KMS-11 (cell line): ENCODE measurements around the gene CRTC3.

Source experiments
- H2AFZ ChIP-seq: fragments of 200-600 bp; sonication (generic); 2 replicates; pipeline ENCODE4 v1.6.1; 2016; ENCODE audit warnings: antibody characterized with exemption, mixed run types, low read depth
- H3K27ac ChIP-seq: fragments of 200-600 bp; sonication (generic); 2 replicates; pipeline ENCODE4 v1.6.1; 2016; ENCODE audit warnings: mild to moderate bottlenecking, mixed run types
- H3K27me3 ChIP-seq: fragments of 200-600 bp; sonication (generic); 2 replicates; pipeline ENCODE4 v1.6.1; 2017; ENCODE audit warnings: mild to moderate bottlenecking, low read depth, mixed run types, moderate library complexity; ENCODE audit not compliant: insufficient read depth
- H3K36me3 ChIP-seq: fragments of 200-600 bp; sonication (generic); 2 replicates; pipeline ENCODE4 v1.6.1; 2017; ENCODE audit warnings: mild to moderate bottlenecking, mixed run types; ENCODE audit not compliant: insufficient read depth
- H3K4me1 ChIP-seq: fragments of 200-600 bp; sonication (generic); 2 replicates; pipeline ENCODE4 v1.6.1; 2016; ENCODE audit warnings: mild to moderate bottlenecking, low read depth, mixed run types; ENCODE audit not compliant: poor library complexity, severe bottlenecking
- H3K4me2 ChIP-seq: fragments of 200-600 bp; sonication (generic); 2 replicates; pipeline ENCODE4 v1.7.0; 2016; ENCODE audit warnings: mild to moderate bottlenecking, mixed run types
- H3K4me3 ChIP-seq: fragments of 200-600 bp; sonication (generic); IDR thresholded peaks from 2 replicates; pipeline ENCODE4 v1.6.1; 2017; ENCODE audit warnings: low read depth, low read length, mixed read lengths; ENCODE audit not compliant: insufficient read depth
- H3K79me2 ChIP-seq: fragments of 200-600 bp; sonication (generic); 2 replicates; pipeline ENCODE4 v1.6.1; 2016; ENCODE audit warnings: low read depth, mixed run types; ENCODE audit not compliant: insufficient read depth
- H3K9ac ChIP-seq: fragments of 200-600 bp; sonication (generic); 2 replicates; pipeline ENCODE4 v1.6.1; 2016; ENCODE audit warnings: mild to moderate bottlenecking, mixed run types
- H4K20me1 ChIP-seq: fragments of 200-600 bp; sonication (generic); 2 replicates; pipeline ENCODE4 v1.6.1; 2016; ENCODE audit warnings: mild to moderate bottlenecking, mixed run types; ENCODE audit not compliant: insufficient read depth
- CTCF ChIP-seq: fragments of 200-600 bp; sonication (generic); conservative IDR thresholded peaks from 2 replicates; pipeline ENCODE4 v1.6.1; 2017; ENCODE audit warnings: low read depth, mild to moderate bottlenecking, antibody characterized with exemption, low read length, moderate library complexity, mixed read lengths

The CRTC3 gene

GRCh38 chr15:90596943-90597342, 67.2 kb downstream of the CRTC3 start:
- Histone ChIP-seq H3K27me3 (no peaks in the 10 kb centered on the region), H2AFZ (no peak overlapping the region), H3K79me2 (no peaks in the 10 kb centered on the region), H3K4me1 (no peaks in the 10 kb centered on the region), H3K4me2 (no peak overlapping the region), H3K9ac (no peak overlapping the region), H3K27ac (no peak overlapping the region), H3K36me3 (no peaks in the 10 kb centered on the region), H3K4me3 (no peak overlapping the region), H4K20me1 (no peaks in the 10 kb centered on the region)
- no peak for TF ChIP-seq CTCF

GRCh38 chr15:90597577-90597976, 67.9 kb downstream of the CRTC3 start:
- H3K79me2 ChIP-seq: no peaks in the 10 kb centered on the region
- H3K9ac ChIP-seq: no peak overlapping the region
- H4K20me1 ChIP-seq: no peaks in the 10 kb centered on the region
- H3K4me1 ChIP-seq: no peaks in the 10 kb centered on the region
- H3K4me2 ChIP-seq: no peak overlapping the region
- H3K4me3 ChIP-seq: no peak overlapping the region
- H3K36me3 ChIP-seq: no peaks in the 10 kb centered on the region
- TF ChIP-seq CTCF: no peak
- no peaks in the 10 kb centered on the region for H3K27me3 ChIP-seq
- no peak overlapping the region for H3K27ac ChIP-seq
- no peak overlapping the region for H2AFZ ChIP-seq

- Histone ChIP-seq H3K4me1 (no peaks in the 10 kb centered on the region), H3K36me3 (no peaks in the 10 kb centered on the region), H3K4me2 (no peak overlapping the region), H3K27ac (no peak overlapping the region), H3K79me2 (no peaks in the 10 kb centered on the region), H3K9ac (no peak overlapping the region), H4K20me1 (no peaks in the 10 kb centered on the region), H3K27me3 (no peaks in the 10 kb centered on the region), H3K4me3 (no peak overlapping the region), H2AFZ (no peak overlapping the region)
- no peak for TF ChIP-seq CTCF
These were observed 68.4 kb downstream of the CRTC3 start for GRCh38 chr15:90598031-90598577.

GRCh38 chr15:90598679-90599078, 69.0 kb downstream of the CRTC3 start:
- Histone ChIP-seq H3K9ac (no peak overlapping the region), H3K79me2 (no peaks in the 10 kb centered on the region), H3K27ac (no peak overlapping the region), H3K4me3 (no peak overlapping the region), H3K36me3 (no peaks in the 10 kb centered on the region), H2AFZ (no peak overlapping the region), H3K4me1 (no peaks in the 10 kb centered on the region), H3K4me2 (no peak overlapping the region), H4K20me1 (no peaks in the 10 kb centered on the region), H3K27me3 (no peaks in the 10 kb centered on the region)
- TF ChIP-seq CTCF: no peak
